Endodermal cell (in vitro differentiated cells): Measurements from ENCODE around the gene MRAS. TPM values are rescaled to one million over a fixed set of nuclear protein-coding genes. Genes with fewer than 3 reads are reported as not detected.
A peak's percentile ranks its signal among the peaks of the same experiment; 100 is the strongest.
"Not testable (repeated sequence)": the region's sequence is repeated elsewhere in the genome, so short reads cannot be mapped to it uniquely, and the experiment has no call there.

Experiments
- DNase-seq: peaks from one replicate; pipeline ENCODE4 v3.0.0-alpha.2; 2017
- H3K27ac ChIP-seq: 2 replicates; pipeline ENCODE4 v1.5.1; 2013; ENCODE audit warnings: mild to moderate bottlenecking, low read depth, low read length, moderate library complexity
- H3K27me3 ChIP-seq: 2 replicates; pipeline ENCODE4 v1.6.1; 2013; ENCODE audit warnings: mild to moderate bottlenecking, low read length, moderate library complexity; ENCODE audit not compliant: insufficient read depth, control insufficient read depth, poor library complexity, severe bottlenecking
- H3K36me3 ChIP-seq: 2 replicates; pipeline ENCODE4 v1.7.0; 2013; ENCODE audit warnings: mild to moderate bottlenecking, low read length, moderate library complexity; ENCODE audit not compliant: control insufficient read depth, insufficient read depth
- H3K4me1 ChIP-seq: one replicate; pipeline ENCODE4 v1.7.0; 2013; ENCODE audit warnings: low read length; ENCODE audit not compliant: control insufficient read depth, insufficient read depth
- H3K4me3 ChIP-seq: 2 replicates; pipeline ENCODE4 v1.5.1; 2013; ENCODE audit warnings: mild to moderate bottlenecking, low read length, moderate library complexity
- H3K9ac ChIP-seq: 2 replicates; pipeline ENCODE4 v1.6.1; 2013; ENCODE audit warnings: mild to moderate bottlenecking, low read length, moderate library complexity; ENCODE audit not compliant: poor library complexity, severe bottlenecking; ENCODE audit errors: extremely low read depth
- H3K9me3 ChIP-seq: 2 replicates; pipeline ENCODE4 v1.6.1; 2013; ENCODE audit warnings: mild to moderate bottlenecking, low read length, moderate library complexity; ENCODE audit not compliant: control insufficient read depth
- H3K27ac Mint-ChIP-seq: 2 replicates; pipeline ENCODE4 v1.8.0; 2020; ENCODE audit warnings: mixed read lengths
- H3K27me3 Mint-ChIP-seq: 2 replicates; pipeline ENCODE4 v1.8.0; 2021; ENCODE audit warnings: mild to moderate bottlenecking, mixed read lengths; ENCODE audit not compliant: insufficient read depth
- H3K36me3 Mint-ChIP-seq: 2 replicates; pipeline ENCODE4 v1.8.0; 2020; ENCODE audit warnings: low read depth, mixed read lengths
- H3K4me1 Mint-ChIP-seq: 2 replicates; pipeline ENCODE4 v1.8.0; 2020; ENCODE audit warnings: mixed read lengths
- H3K4me3 Mint-ChIP-seq: 2 replicates; pipeline ENCODE4 v1.8.0; 2020; ENCODE audit warnings: mild to moderate bottlenecking, moderate library complexity, mixed read lengths
- H3K9me3 Mint-ChIP-seq: 2 replicates; pipeline ENCODE4 v1.8.0; 2020; ENCODE audit warnings: mild to moderate bottlenecking, mixed read lengths
- CTCF ChIP-seq: fragments of 200-600 bp; sonication (generic); conservative IDR thresholded peaks from 2 replicates; pipeline ENCODE4 v1.5.0; 2021; ENCODE audit warnings: antibody characterized with exemption, mild to moderate bottlenecking
- WGBS, 2 experiments: methylation state at CpG; one replicate each; pipeline versions ENCODE4 v1.1.5 to v1.1.7; 2013; ENCODE audit warnings: missing lambda C conversion rate in 2 of 2, mixed read lengths in 1 of 2; ENCODE audit not compliant: insufficient coverage in 1 of 2, insufficient read length in 1 of 2; 5-methylcytosine and 5-hydroxymethylcytosine counted together
- total RNA-seq, 2 donors: library from RNA; stranded (reverse); fragmentation: NEBNext Ultra II Directional in 1 of 2; extraction: Animal tissue kit (Norgen Biotek cat#: 25700) in 1 of 2; gene quantifications; 2 replicates in 1 of 2; 3 replicates in 1 of 2; pipeline ENCODE4 v1.2.1, GENCODE V29; 2021

The MRAS gene
- total RNA-seq, 2 donors from 2014 or later, result 12.8 to 16.1 TPM

GRCh38 chr3:138426211-138426610 is 77.8 kb downstream of the MRAS start:
- H3K36me3 Mint-ChIP-seq, result no peaks in the 10 kb centered on the region
- peak; percentile 43 for DNase-seq

GRCh38 chr3:138426754-138427153 is 78.4 kb downstream of the MRAS start:
- H3K27ac Mint-ChIP-seq, H3K9ac ChIP-seq, DNase-seq, H3K27ac ChIP-seq, H3K36me3 ChIP-seq, H3K4me3 Mint-ChIP-seq, H3K9me3 ChIP-seq, H3K4me1 Mint-ChIP-seq, H3K36me3 Mint-ChIP-seq, H3K27me3 ChIP-seq, H3K4me3 ChIP-seq, H3K4me1 ChIP-seq, H3K9me3 Mint-ChIP-seq: not testable (repeated sequence)
- WGBS, 2 experiments, result 89 to 96% methylated on average over 1 to 2 of the region's 4 CpGs
- H3K27me3 Mint-ChIP-seq, result peaks cover 12% of the 10 kb centered on the region

More at GRCh38 chr3:138426211-138426610, 77.8 kb downstream of the MRAS start:
- H3K27me3 ChIP-seq, result no peaks in the 10 kb centered on the region
- H3K4me3 ChIP-seq, result no peak overlapping the region
- peaks cover 6% of the 10 kb centered on the region for H3K9me3 Mint-ChIP-seq
- peaks cover 9% of the 10 kb centered on the region for H3K27me3 Mint-ChIP-seq
- no peaks in the 10 kb centered on the region for H3K4me1 Mint-ChIP-seq
- no peak overlapping the region for H3K9ac ChIP-seq
- no peak overlapping the region for H3K4me3 Mint-ChIP-seq
- H3K4me1 ChIP-seq, result no peaks in the 10 kb centered on the region
- 53 to 67% methylated on average over 3 of the region's 3 CpGs for WGBS, 2 experiments
- H3K27ac ChIP-seq, result no peak overlapping the region
- no peak overlapping the region for H3K27ac Mint-ChIP-seq
- H3K9me3 ChIP-seq, result no peaks in the 10 kb centered on the region
- H3K36me3 ChIP-seq, result no peaks in the 10 kb centered on the region
- TF ChIP-seq CTCF, result peak; percentile 77

GRCh38 chr3:138429665-138430064 is 81.3 kb downstream of the MRAS start:
- peaks cover 39% of the 10 kb centered on the region for H3K27me3 Mint-ChIP-seq
- WGBS, 2 experiments, result 94 to 97% methylated on average over 3 of the region's 3 CpGs
- DNase-seq, result peak; percentile 2
- H3K9me3 Mint-ChIP-seq, result peaks cover 10% of the 10 kb centered on the region
- no peaks in the 10 kb centered on the region for H3K4me1 Mint-ChIP-seq
- no peak overlapping the region for H3K27ac Mint-ChIP-seq
- H3K4me3 Mint-ChIP-seq, result no peak overlapping the region
- Histone ChIP-seq H3K36me3 (no peaks in the 10 kb centered on the region), H3K4me1 (no peaks in the 10 kb centered on the region), H3K27ac (no peak overlapping the region), H3K9ac (no peak overlapping the region), H3K4me3 (no peak overlapping the region), H3K27me3 (peaks cover 23% of the 10 kb centered on the region), H3K9me3 (peaks cover 7% of the 10 kb centered on the region)
- TF ChIP-seq CTCF, result no peak
- H3K36me3 Mint-ChIP-seq, result no peaks in the 10 kb centered on the region

GRCh38 chr3:138432576-138433240 is 84.3 kb downstream of the MRAS start:
- no peak for TF ChIP-seq CTCF
- H3K27ac Mint-ChIP-seq, result no peak overlapping the region
- H3K9me3 Mint-ChIP-seq, result peaks cover 10% of the 10 kb centered on the region
- Histone ChIP-seq H3K4me3 (no peak overlapping the region), H3K4me1 (no peaks in the 10 kb centered on the region), H3K9me3 (peaks cover 7% of the 10 kb centered on the region), H3K36me3 (no peaks in the 10 kb centered on the region), H3K9ac (no peak overlapping the region), H3K27me3 (peaks cover 49% of the 10 kb centered on the region), H3K27ac (no peak overlapping the region)
- no peaks in the 10 kb centered on the region for H3K36me3 Mint-ChIP-seq
- peaks cover 5% of the 10 kb centered on the region for H3K4me1 Mint-ChIP-seq
- DNase-seq, result peak; percentile 20
- 94 to 100% methylated on average over 1 to 4 of the region's 4 CpGs for WGBS, 2 experiments
- H3K27me3 Mint-ChIP-seq, result peaks cover 62% of the 10 kb centered on the region
- H3K4me3 Mint-ChIP-seq, result no peak overlapping the region
